Activated CD8-positive, alpha-beta T cell treated with anti-CD3 and anti-CD28 coated beads for 36 hours (primary cell): ENCODE results near the gene RRP7A. TPM values are rescaled to one million over a fixed set of nuclear protein-coding genes. Genes with fewer than 3 reads are reported as not detected.
"Not testable (repeated sequence)": the region's sequence is repeated elsewhere in the genome, so short reads cannot be mapped to it uniquely, and the experiment has no call there.

ENCODE experiments used
- ATAC-seq: fragments of 200-7000 bp; cut with Tn5 transposase; one replicate; pipeline ENCODE4 v1.10.0; 2021; ENCODE audit warnings: mild to moderate bottlenecking, moderate library complexity
- CTCF ChIA-PET: fragments of 350-600 bp; sonication (Branson Sonifier 250); formaldehyde crosslinking; loops from one replicate; lab custom pipeline; 2021; ENCODE audit warnings: antibody characterized with exemption; lab: Charles Lee
- POLR2A ChIA-PET: fragments of 350-600 bp; sonication (Branson Sonifier 250); formaldehyde crosslinking; loops from one replicate; lab custom pipeline; 2021; ENCODE audit warnings: antibody characterized with exemption; lab: Charles Lee
- DNase-seq: peaks from one replicate; pipeline ENCODE4 v3.0.0-alpha.2; 2020
- H3K27ac Mint-ChIP-seq: one replicate; pipeline ENCODE4 v1.8.0; 2021; ENCODE audit warnings: mild to moderate bottlenecking, mixed read lengths
- H3K27me3 Mint-ChIP-seq: one replicate; pipeline ENCODE4 v1.8.0; 2021; ENCODE audit warnings: mixed read lengths
- H3K36me3 Mint-ChIP-seq: one replicate; pipeline ENCODE4 v1.8.0; 2021; ENCODE audit warnings: low read depth, mixed read lengths
- H3K4me1 Mint-ChIP-seq: one replicate; pipeline ENCODE4 v1.8.0; 2021; ENCODE audit warnings: low read depth, mixed read lengths
- H3K4me3 Mint-ChIP-seq: one replicate; pipeline ENCODE4 v1.8.0; 2021; ENCODE audit warnings: mild to moderate bottlenecking, moderate library complexity, mixed read lengths
- H3K9me3 Mint-ChIP-seq: one replicate; pipeline ENCODE4 v1.8.0; 2021; ENCODE audit warnings: mixed read lengths
- intact Hi-C: fragments of 100-400 bp; cut with micrococcal nuclease; formaldehyde crosslinking; loops from one replicate; pipeline ENCODE4 v1.10.0; 2022
- total RNA-seq, 2 experiments: library from RNA; stranded (reverse); gene quantifications; one replicate each; pipeline ENCODE4 v1.2.3, GENCODE V29; 2021
- TF ChIP-seq, protein P1 (sequence below): fragments of 200-600 bp; IDR thresholded peaks from one replicate; pipeline ENCODE4 v1.8.0; 2022; ENCODE audit warnings: antibody characterized with exemption, mild to moderate bottlenecking

Gene RRP7A
- total RNA-seq, 2 experiments from 2014 or later = 120 to 126 TPM

DNA sequence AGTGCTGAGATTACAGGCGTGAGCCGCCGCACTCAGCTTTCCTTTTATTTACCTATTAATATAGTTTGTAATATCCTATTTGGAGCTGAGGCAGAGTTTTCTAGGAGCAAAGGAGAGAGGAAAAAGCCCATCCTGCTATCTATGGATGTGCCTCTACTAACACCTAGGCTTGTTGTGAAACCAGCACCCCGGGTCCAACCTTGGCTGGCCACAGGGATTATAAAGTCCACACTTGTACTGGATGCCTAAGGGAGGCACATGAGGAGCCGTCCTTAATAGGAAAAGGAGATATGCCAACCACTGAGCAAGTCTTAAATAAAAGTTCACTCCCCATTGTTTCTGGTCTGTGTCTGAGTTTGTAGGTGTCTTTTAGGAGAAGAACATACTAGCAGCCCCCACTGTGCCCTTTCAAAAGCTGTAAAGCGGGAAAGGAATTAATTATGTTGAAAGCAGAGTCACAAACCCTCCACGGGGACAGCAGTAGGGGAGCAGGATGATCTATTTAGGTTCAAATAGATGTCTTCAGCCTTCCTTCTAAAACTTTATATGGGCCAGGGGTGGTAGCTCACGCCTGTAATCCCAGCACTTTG is 29.3 kb downstream of the RRP7A start:
- ATAC-seq = no peak
- Mint-ChIP-seq H3K27me3 (no peaks in the 10 kb centered on the region), H3K9me3 (no peaks in the 10 kb centered on the region), H3K4me1 (no peaks in the 10 kb centered on the region), H3K36me3 (no peaks in the 10 kb centered on the region), H3K4me3 (no peak overlapping the region), H3K27ac (no peak overlapping the region)
- DNase-seq = no peak
- POLR2A ChIA-PET = no interaction called here
- TF ChIP-seq, protein P1, sequence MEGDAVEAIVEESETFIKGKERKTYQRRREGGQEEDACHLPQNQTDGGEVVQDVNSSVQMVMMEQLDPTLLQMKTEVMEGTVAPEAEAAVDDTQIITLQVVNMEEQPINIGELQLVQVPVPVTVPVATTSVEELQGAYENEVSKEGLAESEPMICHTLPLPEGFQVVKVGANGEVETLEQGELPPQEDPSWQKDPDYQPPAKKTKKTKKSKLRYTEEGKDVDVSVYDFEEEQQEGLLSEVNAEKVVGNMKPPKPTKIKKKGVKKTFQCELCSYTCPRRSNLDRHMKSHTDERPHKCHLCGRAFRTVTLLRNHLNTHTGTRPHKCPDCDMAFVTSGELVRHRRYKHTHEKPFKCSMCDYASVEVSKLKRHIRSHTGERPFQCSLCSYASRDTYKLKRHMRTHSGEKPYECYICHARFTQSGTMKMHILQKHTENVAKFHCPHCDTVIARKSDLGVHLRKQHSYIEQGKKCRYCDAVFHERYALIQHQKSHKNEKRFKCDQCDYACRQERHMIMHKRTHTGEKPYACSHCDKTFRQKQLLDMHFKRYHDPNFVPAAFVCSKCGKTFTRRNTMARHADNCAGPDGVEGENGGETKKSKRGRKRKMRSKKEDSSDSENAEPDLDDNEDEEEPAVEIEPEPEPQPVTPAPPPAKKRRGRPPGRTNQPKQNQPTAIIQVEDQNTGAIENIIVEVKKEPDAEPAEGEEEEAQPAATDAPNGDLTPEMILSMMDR = no peak
- CTCF ChIA-PET = no interaction called here
- intact Hi-C loops = no loop called here

DNA sequence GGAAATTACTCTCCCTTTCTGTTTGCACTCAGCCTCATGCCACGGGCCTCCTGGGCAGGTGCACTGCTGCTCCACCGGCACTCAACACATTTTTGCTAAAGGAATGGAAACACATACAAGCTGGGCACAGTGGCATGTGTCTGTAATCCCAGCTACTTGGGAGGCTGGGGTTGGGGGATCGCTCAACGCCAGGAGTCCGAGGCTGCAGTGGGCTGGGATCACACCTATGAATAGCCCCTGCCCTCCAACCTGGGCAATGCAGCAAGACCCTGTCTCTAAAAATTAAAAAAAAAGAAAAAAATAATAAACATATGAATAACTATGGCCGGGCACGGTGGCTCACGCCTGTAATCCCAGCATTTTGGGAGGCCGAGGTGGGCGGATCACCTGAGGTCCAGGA is 30.6 kb downstream of the RRP7A start:
- TF ChIP-seq, protein P1 = no peak
- Mint-ChIP-seq H3K27me3 (no peaks in the 10 kb centered on the region), H3K4me3 (no peak overlapping the region), H3K4me1 (no peaks in the 10 kb centered on the region), H3K27ac (no peak overlapping the region), H3K36me3 (no peaks in the 10 kb centered on the region), H3K9me3 (no peaks in the 10 kb centered on the region)
- ATAC-seq (no peak), DNase-seq (no peak)
- ChIA-PET CTCF (no interaction called here), POLR2A (no interaction called here)
- intact Hi-C loops = no loop called here

- POLR2A ChIA-PET = no interaction called here
- Mint-ChIP-seq H3K27me3 (no peaks in the 10 kb centered on the region), H3K36me3 (no peaks in the 10 kb centered on the region), H3K4me1 (no peaks in the 10 kb centered on the region), H3K4me3 (no peak overlapping the region), H3K9me3 (no peaks in the 10 kb centered on the region), H3K27ac (no peak overlapping the region)
- ATAC-seq = no peak
- CTCF ChIA-PET = no interaction called here
- TF ChIP-seq, protein P1 = no peak
- intact Hi-C loops = no loop called here
- DNase-seq = no peak
These were observed 35.1 kb downstream of the RRP7A start for GRCh38 chr22:42484506-42484905.

DNA sequence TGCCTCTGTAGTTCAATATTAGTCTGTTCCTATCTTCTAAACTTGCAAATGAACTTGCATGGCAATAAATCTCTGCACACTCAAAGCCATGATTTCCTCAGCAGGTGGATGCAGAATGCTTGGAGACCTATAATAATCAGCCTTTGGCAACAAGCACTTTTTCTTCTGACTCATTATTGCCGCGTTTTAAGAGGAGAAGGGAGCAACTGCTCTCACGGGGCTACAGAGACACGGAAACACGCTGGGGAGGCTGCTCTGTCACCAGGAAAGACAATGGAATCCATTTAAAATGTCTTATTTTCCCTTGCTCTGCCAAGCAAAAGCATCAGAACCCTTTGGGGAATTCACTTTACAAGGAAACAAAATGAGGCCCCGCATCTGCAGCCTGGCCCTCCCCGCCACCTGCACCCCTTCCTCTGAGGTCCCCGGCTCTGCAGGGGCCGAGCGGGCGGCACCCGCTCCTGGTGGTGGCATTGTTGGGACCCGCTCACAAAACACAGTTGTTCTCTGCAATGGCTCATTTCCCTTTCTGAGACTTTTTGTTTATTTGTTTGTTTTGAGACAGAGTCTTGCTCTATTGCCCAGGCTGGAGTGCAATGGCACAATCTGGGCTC is 35.9 kb downstream of the RRP7A start:
- H3K4me1 Mint-ChIP-seq, POLR2A ChIA-PET, H3K36me3 Mint-ChIP-seq, intact Hi-C loops, ATAC-seq, H3K27me3 Mint-ChIP-seq, H3K9me3 Mint-ChIP-seq, DNase-seq, H3K4me3 Mint-ChIP-seq, H3K27ac Mint-ChIP-seq, CTCF ChIA-PET: not testable (repeated sequence)

DNA sequence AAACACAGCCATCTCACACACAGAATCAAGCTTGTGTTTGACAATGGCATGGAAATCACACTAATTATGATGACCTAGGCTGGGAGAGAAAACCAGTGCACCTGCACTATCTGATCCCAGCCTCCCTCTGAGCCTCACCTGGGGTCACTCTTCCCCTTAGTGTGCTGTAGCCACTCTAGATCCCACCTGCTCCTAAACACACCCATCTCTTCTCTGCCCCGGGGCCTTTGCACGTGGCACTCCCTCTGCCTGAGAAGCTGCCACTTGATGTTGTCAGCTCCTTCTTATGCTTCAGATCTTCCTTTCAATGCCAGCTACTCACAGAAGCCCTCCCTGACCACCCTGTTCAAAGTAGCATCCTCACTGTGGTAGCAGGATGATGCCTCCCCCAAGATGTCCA is 44.5 kb downstream of the RRP7A start:
- Mint-ChIP-seq H3K4me1 (peaks cover 8% of the 10 kb centered on the region), H3K4me3 (no peak overlapping the region), H3K27ac (no peak overlapping the region), H3K27me3 (no peaks in the 10 kb centered on the region), H3K36me3 (no peaks in the 10 kb centered on the region), H3K9me3 (no peaks in the 10 kb centered on the region)
- TF ChIP-seq, protein P1 = no peak
- ATAC-seq = no peak
- no peak for DNase-seq
- ChIA-PET POLR2A (no interaction called here), CTCF (interaction anchor here (0.6 to 4.2 kb wide), 2 partner anchors 30 to 108 kb away, joined by 3 to 27 read pairs; no protein-coding TSS in a partner anchor)
- intact Hi-C loops = no loop called here
